ENCODE results near the gene RNF181. TPM values are rescaled to one million over a fixed set of nuclear protein-coding genes. Genes with fewer than 3 reads are reported as not detected.
"Not testable (repeated sequence)": the region's sequence is repeated elsewhere in the genome, so short reads cannot be mapped to it uniquely, and the experiment has no call there.

RNF181 gene
- total and polyA plus RNA-seq, 2 donors = 162 to 180 TPM

GRCh38 chr2:85597241-85597640, 1.7 kb downstream of the RNF181 start:
- Histone ChIP-seq H3K4me3 (ENCODE audit: low read length in 2 of 2) (no peak overlapping the region), H3K27me3 (ENCODE audit: control insufficient read depth in 2 of 2, insufficient read depth in 1 of 2, low read length in 1 of 2) (peaks cover 7 to 12% of the 10 kb centered on the region in 2 donors), H3K36me3 (ENCODE audit: control insufficient read depth in 2 of 2, insufficient read depth in 2 of 2, low read length in 1 of 2) (peaks cover 21 to 28% of the 10 kb centered on the region in 2 donors), H3K27ac (ENCODE audit: low read depth in 1 of 2, low read length in 1 of 2) (no peak overlapping the region), H3K9me3 (ENCODE audit: control insufficient read depth in 2 of 2, insufficient read depth in 1 of 2, low read length in 1 of 2) (no peaks in the 10 kb centered on the region), H3K4me1 (ENCODE audit: control insufficient read depth in 2 of 2, insufficient read depth in 2 of 2, low read length in 2 of 2) (peaks cover 23 to 42% of the 10 kb centered on the region in 2 donors)
- WGBS = 98% methylated on average over 5 of the region's 5 CpGs
- no peak for DNase-seq (ENCODE audit: low read depth in 6 of 9, low spot score in 9 of 9)

- Histone ChIP-seq H3K4me1 (ENCODE audit: control insufficient read depth in 2 of 2, insufficient read depth in 2 of 2, low read length in 2 of 2) (peaks cover 23 to 47% of the 10 kb centered on the region in 2 donors), H3K36me3 (ENCODE audit: control insufficient read depth in 2 of 2, insufficient read depth in 2 of 2, low read length in 1 of 2) (peaks cover 21 to 28% of the 10 kb centered on the region in 2 donors), H3K9me3 (ENCODE audit: control insufficient read depth in 2 of 2, insufficient read depth in 1 of 2, low read length in 1 of 2) (no peaks in the 10 kb centered on the region), H3K27me3 (ENCODE audit: control insufficient read depth in 2 of 2, insufficient read depth in 1 of 2, low read length in 1 of 2) (peaks cover 12 to 27% of the 10 kb centered on the region in 2 donors), H3K4me3 (ENCODE audit: low read length in 2 of 2) (no peak overlapping the region), H3K27ac (ENCODE audit: low read depth in 1 of 2, low read length in 1 of 2) (no peak overlapping the region)
- WGBS = 87% methylated on average over 14 of the region's 14 CpGs
- DNase-seq (ENCODE audit: low read depth in 6 of 9, low spot score in 9 of 9) = no peak
These were observed 3.2 kb downstream of the RNF181 start for GRCh38 chr2:85598594-85599340.

GRCh38 chr2:85599468-85600234, 4.1 kb downstream of the RNF181 start:
- Histone ChIP-seq H3K4me3 (ENCODE audit: low read length in 2 of 2) (no peak overlapping the region), H3K27me3 (ENCODE audit: control insufficient read depth in 2 of 2, insufficient read depth in 1 of 2, low read length in 1 of 2) (peaks cover 14 to 31% of the 10 kb centered on the region in 2 donors), H3K27ac (ENCODE audit: low read depth in 1 of 2, low read length in 1 of 2) (no peak overlapping the region), H3K9me3 (ENCODE audit: control insufficient read depth in 2 of 2, insufficient read depth in 1 of 2, low read length in 1 of 2) (no peaks in the 10 kb centered on the region), H3K4me1 (ENCODE audit: control insufficient read depth in 2 of 2, insufficient read depth in 2 of 2, low read length in 2 of 2) (peaks cover 19 to 41% of the 10 kb centered on the region in 2 donors), H3K36me3 (ENCODE audit: control insufficient read depth in 2 of 2, insufficient read depth in 2 of 2, low read length in 1 of 2) (peaks cover 21 to 28% of the 10 kb centered on the region in 2 donors)
- no peak for DNase-seq (ENCODE audit: low read depth in 6 of 9, low spot score in 9 of 9)
- 85% methylated on average over 17 of the region's 17 CpGs for WGBS

GRCh38 chr2:85600235-85600575, 4.7 kb downstream of the RNF181 start:
- Histone ChIP-seq H3K27ac (ENCODE audit: low read depth in 1 of 2, low read length in 1 of 2) (no peak overlapping the region), H3K27me3 (ENCODE audit: control insufficient read depth in 2 of 2, insufficient read depth in 1 of 2, low read length in 1 of 2) (peaks cover 14 to 31% of the 10 kb centered on the region in 2 donors), H3K36me3 (ENCODE audit: control insufficient read depth in 2 of 2, insufficient read depth in 2 of 2, low read length in 1 of 2) (peaks cover 21 to 28% of the 10 kb centered on the region in 2 donors), H3K4me3 (ENCODE audit: low read length in 2 of 2) (no peak overlapping the region), H3K4me1 (ENCODE audit: control insufficient read depth in 2 of 2, insufficient read depth in 2 of 2, low read length in 2 of 2) (peaks cover 16 to 37% of the 10 kb centered on the region in 2 donors), H3K9me3 (ENCODE audit: control insufficient read depth in 2 of 2, insufficient read depth in 1 of 2, low read length in 1 of 2) (no peaks in the 10 kb centered on the region)
- WGBS = 99% methylated on average over 3 of the region's 3 CpGs
- no peak for DNase-seq (ENCODE audit: low read depth in 6 of 9, low spot score in 9 of 9)

- H3K9me3 ChIP-seq (ENCODE audit: control insufficient read depth in 2 of 2, insufficient read depth in 1 of 2, low read length in 1 of 2) = no peaks in the 10 kb centered on the region
- DNase-seq (ENCODE audit: low read depth in 6 of 9, low spot score in 9 of 9) = no peak
- peaks cover 14 to 31% of the 10 kb centered on the region in 2 donors for H3K27me3 ChIP-seq (ENCODE audit: control insufficient read depth in 2 of 2, insufficient read depth in 1 of 2, low read length in 1 of 2)
- no peak overlapping the region for H3K27ac ChIP-seq (ENCODE audit: low read depth in 1 of 2, low read length in 1 of 2)
- peaks cover 24 to 29% of the 10 kb centered on the region in 2 donors for H3K36me3 ChIP-seq (ENCODE audit: control insufficient read depth in 2 of 2, insufficient read depth in 2 of 2, low read length in 1 of 2)
- 97% methylated on average over 6 of the region's 6 CpGs for WGBS
- H3K4me1 ChIP-seq (ENCODE audit: control insufficient read depth in 2 of 2, insufficient read depth in 2 of 2, low read length in 2 of 2) = peaks cover 15 to 36% of the 10 kb centered on the region in 2 donors
- H3K4me3 ChIP-seq (ENCODE audit: low read length in 2 of 2) = no peak overlapping the region
These were observed 5.6 kb downstream of the RNF181 start for GRCh38 chr2:85600951-85601770.

GRCh38 chr2:85601771-85602475, 6.4 kb downstream of the RNF181 start:
- peaks cover 8 to 28% of the 10 kb centered on the region in 2 donors for H3K4me1 ChIP-seq (ENCODE audit: control insufficient read depth in 2 of 2, insufficient read depth in 2 of 2, low read length in 2 of 2)
- DNase-seq (ENCODE audit: low read depth in 6 of 9, low spot score in 9 of 9) = no peak

GRCh38 chr2:85602476-85603234, 7.1 kb downstream of the RNF181 start, which contains the start of gene TMEM150A:
TMEM150A (minus strand) TSS chr2:85602698; CDS start chr2:85601948, 750 bp downstream.
- peaks cover 3 to 21% of the 10 kb centered on the region in 2 donors for H3K4me1 ChIP-seq (ENCODE audit: control insufficient read depth in 2 of 2, insufficient read depth in 2 of 2, low read length in 2 of 2)
- DNase-seq (ENCODE audit: low read depth in 6 of 9, low spot score in 9 of 9) = peak in 3 of 9 donors; percentile 61 to 77 (median 67)

More at GRCh38 chr2:85601771-85602475, 6.4 kb downstream of the RNF181 start:
- 15% methylated on average over 36 of the region's 36 CpGs for WGBS
- Histone ChIP-seq H3K27me3 (ENCODE audit: control insufficient read depth in 2 of 2, insufficient read depth in 1 of 2, low read length in 1 of 2) (peaks cover 14 to 31% of the 10 kb centered on the region in 2 donors), H3K4me3 (ENCODE audit: low read length in 2 of 2) (peak overlapping the region; percentile 57 to 63), H3K27ac (ENCODE audit: low read depth in 1 of 2, low read length in 1 of 2) (peak overlapping the region in 1 of 2 donors; percentile 33), H3K36me3 (ENCODE audit: control insufficient read depth in 2 of 2, insufficient read depth in 2 of 2, low read length in 1 of 2) (peaks cover 20 to 29% of the 10 kb centered on the region in 2 donors), H3K9me3 (ENCODE audit: control insufficient read depth in 2 of 2, insufficient read depth in 1 of 2, low read length in 1 of 2) (no peaks in the 10 kb centered on the region)

GRCh38 chr2:85604133-85604444, 8.5 kb downstream of the RNF181 start:
- peaks cover 20 to 21% of the 10 kb centered on the region in 2 donors for H3K36me3 ChIP-seq (ENCODE audit: control insufficient read depth in 2 of 2, insufficient read depth in 2 of 2, low read length in 1 of 2)
- not testable (repeated sequence) for H3K9me3 ChIP-seq (ENCODE audit: control insufficient read depth in 2 of 2, insufficient read depth in 1 of 2, low read length in 1 of 2); H3K27ac ChIP-seq (ENCODE audit: low read depth in 1 of 2, low read length in 1 of 2); DNase-seq (ENCODE audit: low read depth in 6 of 9, low spot score in 9 of 9); H3K4me3 ChIP-seq (ENCODE audit: low read length in 2 of 2)
- WGBS = 96% methylated on average over 3 of the region's 3 CpGs
- H3K4me1 ChIP-seq (ENCODE audit: control insufficient read depth in 2 of 2, insufficient read depth in 2 of 2, low read length in 2 of 2) = peaks cover 3 to 10% of the 10 kb centered on the region in 2 donors
- H3K27me3 ChIP-seq (ENCODE audit: control insufficient read depth in 2 of 2, insufficient read depth in 1 of 2, low read length in 1 of 2) = peaks cover 14 to 31% of the 10 kb centered on the region in 2 donors

More at GRCh38 chr2:85602476-85603234, 7.1 kb downstream of the RNF181 start, which contains the start of gene TMEM150A:
- peak within 1 kb of the TSS in 1 of 2 donors; percentile 81 for H3K27ac ChIP-seq (ENCODE audit: low read depth in 1 of 2, low read length in 1 of 2)
- no peaks in the 10 kb centered on the region for H3K9me3 ChIP-seq (ENCODE audit: control insufficient read depth in 2 of 2, insufficient read depth in 1 of 2, low read length in 1 of 2)
- under 1% methylated on average over 73 of the region's 73 CpGs for WGBS
- H3K36me3 ChIP-seq (ENCODE audit: control insufficient read depth in 2 of 2, insufficient read depth in 2 of 2, low read length in 1 of 2) = peaks cover 16 to 22% of the 10 kb centered on the region in 2 donors
- peaks cover 14 to 31% of the 10 kb centered on the region in 2 donors for H3K27me3 ChIP-seq (ENCODE audit: control insufficient read depth in 2 of 2, insufficient read depth in 1 of 2, low read length in 1 of 2)
- peak within 1 kb of the TSS; percentile 57 to 63 for H3K4me3 ChIP-seq (ENCODE audit: low read length in 2 of 2)

Measured in thymus (tissue), 11 donors.